Measurements from ENCODE around the gene CUL7. TPM values are rescaled to one million over a fixed set of nuclear protein-coding genes. Genes with fewer than 3 reads are reported as not detected.

The CUL7 gene
- total and polyA plus RNA-seq, 10 of the 15 experiments (the other 5 are each of a cell fraction or from before 2014, with no cell fraction given), result 0.66 to 18.4 (median 10.9) TPM

- TF ChIP-seq ZBTB40 (IDR thresholded peaks at IDR 0.05; ENCODE audit: borderline replicate concordance) (peak; percentile 87), SMAD5 (IDR thresholded peaks at IDR 0.05; ENCODE audit: low read depth) (peak; percentile 89), EGR1 (IDR thresholded peaks at IDR 0.05; ENCODE audit: borderline replicate concordance in 1 of 2, low read depth in 2 of 2, low read length in 2 of 2) (peak in 1 of 2 experiments; percentile 33; a peak in 1 of 3 replicates), GABPA (IDR thresholded peaks at IDR 0.05; ENCODE audit: low read depth) (peak; percentile 87), DPF2 (IDR thresholded peaks at IDR 0.05) (peak; percentile 62; the same call in 1 of the 2 replicates), CREB1 (IDR thresholded peaks at IDR 0.05; ENCODE audit: low read depth) (peak; percentile 77), PBX3 (IDR thresholded peaks at IDR 0.05; ENCODE audit: insufficient replicate concordance, low read depth, low read length) (peak; percentile 20), PML (IDR thresholded peaks at IDR 0.05; ENCODE audit: low read length) (peak; percentile 88), GATAD2B (conservative IDR thresholded peaks at IDR 0.05; ENCODE audit: low read depth) (peak; percentile 88; the same call in 1 of the 2 replicates), LARP7 (IDR thresholded peaks at IDR 0.05) (peak; percentile 83; the same call in 1 of the 2 replicates), ETV6 (conservative IDR thresholded peaks at IDR 0.05 in 1 of 2, IDR thresholded peaks at IDR 0.05 in 1 of 2; ENCODE audit: borderline replicate concordance in 1 of 2, low read depth in 1 of 2) (peak in 1 of 2 experiments; percentile 77; a peak in 2 of 4 replicates), RB1 (IDR thresholded peaks at IDR 0.05; ENCODE audit: borderline replicate concordance) (0 out of 2 replicates have a peak, but pooled peaks have one; percentile 44), BRCA1 (IDR thresholded peaks at IDR 0.05; ENCODE audit: low read depth, low read length) (no peak), STAT1 (conservative IDR thresholded peaks at IDR 0.05) (no peak), TCF12 (IDR thresholded peaks at IDR 0.05; ENCODE audit: low read depth, low read length) (peak; percentile 54; the same call in 1 of the 2 replicates), BHLHE40 (IDR thresholded peaks at IDR 0.05; ENCODE audit: borderline replicate concordance in 1 of 2, low read depth in 2 of 2, low read length in 1 of 2) (peak in 1 of 2 experiments; percentile 77; a peak in 2 of 4 replicates), POLR2AphosphoS5 (IDR thresholded peaks at IDR 0.05; ENCODE audit: low read length) (peak; percentile 93), EED (IDR thresholded peaks at IDR 0.05; ENCODE audit: low read depth) (peak; percentile 79), BCL11A (IDR thresholded peaks at IDR 0.05; ENCODE audit: low read depth, low read length) (no peak), HDGF (IDR thresholded peaks at IDR 0.05) (0 out of 2 replicates have a peak, but pooled peaks have one; percentile 9), TAF1 (IDR thresholded peaks at IDR 0.05; ENCODE audit: borderline replicate concordance, low read depth, low read length) (peak; percentile 79; the same call in 1 of the 2 replicates)
Observed at GRCh38 chr6:43053545-43054205, at the start of gene CUL7 (continued).

Data from GM12878 (cell line).